Panc1 (cell line): Measurements from ENCODE around the gene ASAP2. TPM values are rescaled to one million over a fixed set of nuclear protein-coding genes. Genes with fewer than 3 reads are reported as not detected.

Experiments
- ATAC-seq: fragments of 200-7000 bp; cut with Tn5 transposase; 2 replicates; pipeline ENCODE4 v1.9.1; 2020; ENCODE audit warnings: mild to moderate bottlenecking, moderate library complexity
- BruUV-seq: library from RNA; stranded (reverse); fragments of 400-500 nt; replicated peaks from 2 replicates; lab custom pipeline; 2021; lab: Mats Ljungman, UMichigan
- CTCF ChIA-PET: fragments of 300-600 bp; sonication (Branson Sonifier 250); formaldehyde crosslinking; loops from one replicate; lab custom pipeline; 2022; ENCODE audit warnings: antibody characterized with exemption; lab: Charles Lee
- POLR2A ChIA-PET: fragments of 300-600 bp; sonication (Branson Sonifier 250); formaldehyde crosslinking; loops from one replicate; lab custom pipeline; 2022; ENCODE audit warnings: antibody characterized with exemption; lab: Charles Lee
- DNase-seq: peaks from one replicate; pipeline ENCODE4 v3.0.0-alpha.2; 2010; ENCODE audit warnings: low read depth, low spot score
- H3K27ac ChIP-seq: 2 replicates; pipeline ENCODE4 v1.5.1; 2011; ENCODE audit warnings: mild to moderate bottlenecking, low read length, inconsistent platforms
- H3K27me3 ChIP-seq: fragments of 200-500 bp; sonication (Bioruptor generic); 2 replicates; pipeline ENCODE4 v1.6.0; 2014; ENCODE audit warnings: low read length, inconsistent platforms; ENCODE audit not compliant: control insufficient read depth, insufficient read depth
- H3K36me3 ChIP-seq: fragments of 200-500 bp; sonication (Bioruptor generic); 2 replicates; pipeline ENCODE4 v1.5.1; 2014; ENCODE audit warnings: inconsistent platforms, mild to moderate bottlenecking, low read length, moderate library complexity; ENCODE audit not compliant: control insufficient read depth, insufficient read depth
- H3K4me1 ChIP-seq: 2 replicates; pipeline ENCODE4 v1.5.1; 2011; ENCODE audit warnings: inconsistent platforms, mild to moderate bottlenecking, low read length, moderate library complexity; ENCODE audit not compliant: control insufficient read depth, insufficient read depth
- H3K4me3 ChIP-seq, 2 experiments: 2 replicates each; pipeline ENCODE4 v1.5.1; 2011 to 2012; ENCODE audit warnings: low read depth in 2 of 2, low read length in 2 of 2, mild to moderate bottlenecking in 2 of 2, inconsistent platforms in 1 of 2, moderate library complexity in 1 of 2
- H3K9me3 ChIP-seq: fragments of 200-500 bp; sonication (Bioruptor generic); 2 replicates; pipeline ENCODE4 v1.5.1; 2014; ENCODE audit warnings: low read depth, mild to moderate bottlenecking, inconsistent platforms, low read length, moderate library complexity; ENCODE audit not compliant: control insufficient read depth, insufficient read depth
- CTCF ChIP-seq: fragments of 450-650 bp; IDR thresholded peaks from 2 replicates; pipeline ENCODE4 v1.5.1; 2017; ENCODE audit warnings: mild to moderate bottlenecking
- POLR2AphosphoS5 ChIP-seq: IDR thresholded peaks from 2 replicates; pipeline ENCODE4 v1.6.1; 2012; ENCODE audit warnings: mild to moderate bottlenecking, low read depth, low read length, moderate library complexity
- REST ChIP-seq, 2 experiments: IDR thresholded peaks; 2 replicates each; pipeline ENCODE4 v1.6.1; 2011 to 2012; ENCODE audit warnings: low read depth in 2 of 2, control low read depth in 1 of 2, low read length in 1 of 2, mild to moderate bottlenecking in 1 of 2, moderate library complexity in 1 of 2; ENCODE audit not compliant: insufficient read depth in 1 of 2
- SIN3A ChIP-seq: IDR thresholded peaks from 2 replicates; pipeline ENCODE4 v1.6.1; 2012; ENCODE audit warnings: low read depth, mild to moderate bottlenecking, low read length, moderate library complexity, borderline replicate concordance; ENCODE audit not compliant: insufficient read depth
- TCF7L2 ChIP-seq: IDR thresholded peaks from 2 replicates; pipeline ENCODE4 v1.6.1; 2011; ENCODE audit warnings: mild to moderate bottlenecking, low read depth, low read length, inconsistent platforms
- in situ Hi-C: cut with HindIII; loops from 2 replicates; pipeline ENCODE4 v1.10.0; 2016; ENCODE audit warnings: low sequenced_read_pairs, low pct_unique_long_range_greater_than_20kb
- intact Hi-C: fragments of 100-400 bp; cut with micrococcal nuclease; formaldehyde crosslinking; loops from one replicate; pipeline ENCODE4 v1.10.0; 2022; ENCODE audit not compliant: unreplicated experiment
- total RNA-seq: library from RNA; stranded (reverse); gene quantifications from one replicate; pipeline ENCODE4 v1.2.1, GENCODE V29; 2021; ENCODE audit not compliant: unreplicated experiment

Gene ASAP2
- total RNA-seq, 1 experiment from 2014 or later: 107 TPM

- Histone ChIP-seq H3K9me3 (no peaks in the 10 kb centered on the region), H3K4me1 (0 out of 2 replicates have a peak, but pooled peaks cover 3% of the 10 kb centered on the region), H3K27me3 (no peaks in the 10 kb centered on the region), H3K36me3 (peaks cover 23% of the 10 kb centered on the region), H3K4me3 (no peak overlapping the region), H3K27ac (no peak overlapping the region)
- no peak for DNase-seq
- intact Hi-C loops: no loop called here
- in situ Hi-C loops: no loop called here
- CTCF ChIA-PET: interaction anchor here (0.5 kb wide), 1 partner anchor 15 kb away, joined by 14 read pairs; no protein-coding TSS in a partner anchor
- POLR2A ChIA-PET: no interaction called here
- TF ChIP-seq CTCF (no peak), SIN3A (no peak), REST (IDR thresholded peaks at IDR 0.05; ENCODE audit: insufficient read depth in 1 of 2, low read depth in 2 of 2, low read length in 1 of 2) (no peak), TCF7L2 (no peak), POLR2AphosphoS5 (no peak)
- ATAC-seq: no peak
- no TSS peak for BruUV-seq
Measured at GRCh38 chr2:9318461-9319337, 112.1 kb downstream of the ASAP2 start.

GRCh38 chr2:9319338-9319715, 112.7 kb downstream of the ASAP2 start:
- Histone ChIP-seq H3K36me3 (peaks cover 28% of the 10 kb centered on the region), H3K4me1 (0 out of 2 replicates have a peak, but pooled peaks cover 3% of the 10 kb centered on the region), H3K9me3 (no peaks in the 10 kb centered on the region), H3K4me3 (no peak overlapping the region), H3K27ac (no peak overlapping the region), H3K27me3 (no peaks in the 10 kb centered on the region)
- in situ Hi-C loops (no loop called here), intact Hi-C loops (no loop called here)
- ATAC-seq (no peak), DNase-seq (no peak)
- CTCF ChIA-PET: no interaction called here
- TF ChIP-seq POLR2AphosphoS5 (no peak), SIN3A (no peak), REST (IDR thresholded peaks at IDR 0.05; ENCODE audit: insufficient read depth in 1 of 2, low read depth in 2 of 2, low read length in 1 of 2) (no peak), TCF7L2 (no peak), CTCF (no peak)
- no TSS peak for BruUV-seq
- POLR2A ChIA-PET: no interaction called here
